GM21619 (cell line): ENCODE data around the gene PAN3.
A peak's percentile ranks its signal among the peaks of the same experiment; 100 is the strongest.
"Not testable (repeated sequence)": the region's sequence is repeated elsewhere in the genome, so short reads cannot be mapped to it uniquely, and the experiment has no call there.

ENCODE experiments used
- ATAC-seq: cut with Tn5 transposase; IDR thresholded peaks from one replicate; pipeline ENCODE4 v1.9.1; 2021; ENCODE audit not compliant: unreplicated experiment

PAN3 gene

GRCh38 chr13:28138012-28138755 lies at the start of gene PAN3:
Gene PAN3 (plus strand): TSS chr13:28138545. CDS start chr13:28138658, 113 bp downstream.
- peak; percentile 48 for ATAC-seq

DNA sequence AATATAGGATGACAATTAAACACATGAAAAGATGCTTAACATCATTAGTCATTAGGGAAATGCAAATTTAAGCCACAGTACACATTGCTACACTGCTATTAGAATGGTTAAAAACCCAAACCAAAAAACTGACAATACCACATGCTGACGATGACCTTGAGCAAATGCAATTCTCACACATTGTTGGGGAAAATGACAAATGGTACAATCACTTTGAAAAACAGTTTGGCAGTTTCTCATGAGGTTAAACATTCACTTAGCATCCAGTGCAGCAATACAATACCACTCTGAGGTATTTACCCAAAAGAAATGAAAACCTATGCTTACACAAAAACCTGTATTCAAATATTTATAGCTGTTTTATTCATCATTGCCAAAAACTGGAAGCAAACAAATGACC lies 49.3 kb upstream of the PAN3 start:
- no peak for ATAC-seq

GRCh38 chr13:28092431-28092830 lies 45.9 kb upstream of the PAN3 start:
- no peak for ATAC-seq

- ATAC-seq, result no peak
Observed at GRCh38 chr13:28093881-28094280, 44.5 kb upstream of the PAN3 start.

DNA sequence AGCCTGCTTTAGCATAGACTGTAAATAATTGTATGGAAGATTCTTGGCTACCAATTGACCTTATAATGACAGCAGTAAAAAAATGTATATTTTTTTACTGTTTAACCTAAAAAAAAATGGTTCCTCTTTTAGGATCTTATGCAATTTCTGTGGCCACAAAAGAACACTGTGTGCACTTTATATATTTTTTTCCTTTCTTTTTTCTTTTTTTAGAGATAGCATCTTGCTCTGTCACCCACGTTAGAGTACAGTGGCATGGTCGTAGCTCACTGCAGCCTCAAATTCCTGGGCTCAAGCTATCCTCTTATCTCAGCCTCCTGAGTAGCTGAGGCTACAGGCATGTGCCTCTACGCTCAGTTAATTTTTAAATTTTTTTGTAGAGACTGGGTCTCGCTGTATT lies 44.0 kb upstream of the PAN3 start:
- ATAC-seq, result no peak

- no peak for ATAC-seq
Observed at GRCh38 chr13:28097503-28097902, 40.8 kb upstream of the PAN3 start.

DNA sequence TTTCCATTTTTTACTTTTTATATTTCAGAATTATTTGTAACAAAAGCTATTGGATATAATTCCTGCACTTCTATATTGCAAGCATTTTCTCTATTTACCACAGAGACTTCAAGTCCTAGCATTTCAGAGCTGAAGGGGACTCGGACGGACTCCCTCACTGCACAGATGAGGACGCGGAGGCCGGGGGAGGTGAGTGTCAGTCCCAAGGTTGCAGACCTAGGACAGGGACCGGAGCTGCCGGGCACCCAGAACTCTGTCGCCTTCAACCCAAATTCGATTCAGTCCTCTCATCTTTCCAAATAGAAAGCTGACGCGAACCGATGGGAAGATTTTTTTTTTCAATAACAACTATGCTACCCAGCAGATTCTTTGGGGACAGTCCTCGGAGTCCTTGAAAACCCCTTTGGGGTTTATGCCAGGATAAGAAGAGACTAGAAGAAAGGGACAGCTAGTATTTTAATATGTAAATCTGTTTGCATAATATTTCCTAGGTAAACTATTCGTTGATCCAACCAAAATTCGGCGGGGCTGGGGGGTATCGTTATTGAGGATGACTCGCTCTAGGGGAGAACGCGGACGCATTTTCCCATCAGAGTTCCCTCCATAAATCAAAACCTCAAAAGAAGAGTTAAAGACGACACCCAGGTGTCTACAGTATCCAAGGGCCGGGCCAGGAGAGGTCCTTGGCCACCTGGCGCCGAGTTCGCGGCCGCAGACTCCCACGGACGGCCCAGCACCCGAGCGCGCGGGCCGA lies 38.8 kb upstream of the PAN3 start:
- ATAC-seq, result no peak

- ATAC-seq, result peak; percentile 72
Observed at GRCh38 chr13:28100150-28101121, 37.9 kb upstream of the PAN3 start, which contains the start of gene FLT3. Gene FLT3 (minus strand): TSS chr13:28100576. CDS start chr13:28100510, 66 bp downstream.

GRCh38 chr13:28101886-28102285 lies 36.5 kb upstream of the PAN3 start:
- ATAC-seq, result not testable (repeated sequence)

DNA sequence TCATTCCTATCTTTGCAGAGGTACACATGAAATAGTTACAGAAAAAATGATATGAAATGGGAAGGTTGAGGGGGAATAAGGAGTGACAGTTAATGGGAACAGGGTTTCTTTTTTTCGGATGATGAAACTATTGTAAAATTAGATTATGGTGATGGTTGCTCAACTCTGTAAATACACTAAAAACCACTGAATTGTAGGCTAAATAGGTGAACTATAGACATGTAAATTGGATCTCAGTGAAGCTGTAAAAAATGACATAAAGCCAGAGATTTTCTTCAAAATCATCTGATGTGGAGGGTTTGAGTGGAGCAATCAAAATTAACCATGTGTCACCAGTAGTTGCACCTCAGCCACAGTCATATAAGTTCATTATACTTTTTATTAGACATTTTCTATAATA lies 31.4 kb upstream of the PAN3 start:
- ATAC-seq, result no peak

DNA sequence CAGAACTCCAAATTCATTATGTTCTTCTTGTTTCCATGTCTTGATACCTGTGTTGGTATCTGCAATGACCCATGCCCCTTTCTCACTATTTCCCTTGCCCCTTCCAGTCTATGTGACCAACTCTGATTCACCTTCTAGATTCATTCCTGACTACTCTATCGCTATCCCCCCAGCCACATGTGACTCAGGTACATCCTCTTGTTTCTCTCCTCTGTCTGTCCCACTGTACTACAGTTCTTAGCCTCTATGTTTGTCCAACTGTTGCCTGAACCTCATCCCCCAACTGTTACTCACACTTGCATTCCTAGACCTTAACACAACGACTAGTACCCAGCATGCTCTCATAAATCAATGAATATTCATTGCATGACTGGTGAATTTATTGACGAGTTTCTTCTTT lies 27.9 kb upstream of the PAN3 start:
- no peak for ATAC-seq

DNA sequence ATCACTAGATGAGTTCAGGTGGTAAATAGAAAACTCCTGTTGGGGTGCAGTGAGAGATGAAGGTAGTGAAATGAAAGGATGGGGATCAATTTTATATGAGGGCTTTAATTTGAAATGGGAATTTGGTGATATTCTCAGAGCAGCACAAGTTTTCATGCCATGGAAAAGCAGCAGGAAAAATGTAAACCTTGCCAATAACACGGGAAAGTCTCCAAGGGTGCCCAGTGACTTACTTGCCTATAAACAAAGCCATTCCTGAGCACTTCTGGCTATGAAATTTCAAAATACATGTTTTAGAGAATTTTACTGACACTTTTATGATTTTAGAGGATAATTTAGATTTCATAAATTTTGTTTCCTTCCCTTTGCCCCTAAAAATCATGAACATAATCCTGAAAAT lies 21.6 kb upstream of the PAN3 start:
- no peak for ATAC-seq

DNA sequence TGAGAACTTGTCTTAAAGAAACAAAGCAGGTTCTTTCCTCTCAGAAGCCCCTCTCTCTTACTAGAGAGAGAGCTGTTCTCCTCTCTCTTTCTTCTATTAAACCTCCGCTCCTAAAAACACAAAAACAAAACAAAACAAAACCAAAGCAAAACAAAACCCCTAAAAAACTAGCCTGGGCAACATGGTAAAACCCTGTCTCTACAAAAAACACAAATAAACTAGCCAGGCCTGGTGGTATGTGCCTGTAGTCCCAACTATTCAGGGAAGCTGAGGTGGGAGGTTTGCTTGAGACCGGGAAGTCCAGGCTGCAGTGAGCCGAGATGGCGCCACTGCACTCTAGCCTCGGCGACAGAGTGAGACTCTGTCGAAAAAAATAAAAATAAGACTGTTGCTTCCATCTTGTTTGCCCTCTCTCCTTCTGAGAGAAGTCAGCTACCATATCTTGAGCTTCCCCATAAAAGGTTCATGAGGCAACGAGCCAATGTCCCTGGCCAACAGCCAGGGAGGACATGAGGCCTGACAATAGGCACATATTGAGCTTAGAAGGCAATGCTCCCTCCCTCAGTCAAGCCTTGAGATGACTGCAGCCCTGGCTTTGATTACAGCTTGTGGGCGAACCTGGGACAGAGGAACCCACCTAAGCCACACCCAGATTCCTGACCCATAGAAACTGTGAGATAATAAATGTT lies 20.5 kb upstream of the PAN3 start:
- no peak for ATAC-seq

DNA sequence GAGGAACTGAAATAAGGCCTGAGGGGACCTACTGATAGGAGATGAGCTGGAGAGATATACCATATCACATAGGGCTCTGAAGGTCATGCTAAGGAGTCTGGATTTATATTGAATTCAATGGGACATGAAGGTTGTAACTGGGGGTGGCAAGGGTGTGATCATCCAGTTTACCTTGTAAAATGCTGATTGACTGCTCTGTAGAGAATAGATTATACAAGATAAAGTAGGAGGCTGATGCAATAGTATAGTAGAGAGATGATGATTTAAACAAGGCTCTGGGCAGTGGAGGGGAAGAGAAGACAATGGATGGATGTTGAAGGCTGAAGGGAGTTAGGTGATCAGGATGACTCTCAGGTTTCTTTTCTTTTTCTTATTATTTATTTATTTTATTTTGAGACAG lies 18.0 kb upstream of the PAN3 start:
- ATAC-seq, result no peak

DNA sequence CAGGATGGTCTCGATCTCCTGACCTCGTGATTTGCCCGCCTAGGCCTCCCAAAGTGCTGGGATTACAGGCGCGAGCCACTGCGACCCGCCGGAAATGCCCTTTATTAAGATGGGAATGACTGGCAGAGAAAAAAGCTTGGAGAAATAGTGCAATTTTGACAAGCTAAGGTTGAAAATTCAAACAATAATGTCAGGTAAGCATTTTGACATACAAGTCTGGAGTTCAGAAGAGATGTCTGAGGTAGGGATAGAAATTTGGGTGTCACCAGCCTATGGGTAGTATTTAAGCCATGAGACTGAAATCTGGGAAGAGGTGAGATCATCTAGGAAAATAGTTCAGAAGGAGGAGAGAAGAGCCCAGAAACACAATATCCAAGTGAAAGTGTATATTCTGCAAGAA lies 17.1 kb upstream of the PAN3 start:
- ATAC-seq, result no peak

GRCh38 chr13:28128030-28128429 lies 10.3 kb upstream of the PAN3 start:
- ATAC-seq, result no peak

DNA sequence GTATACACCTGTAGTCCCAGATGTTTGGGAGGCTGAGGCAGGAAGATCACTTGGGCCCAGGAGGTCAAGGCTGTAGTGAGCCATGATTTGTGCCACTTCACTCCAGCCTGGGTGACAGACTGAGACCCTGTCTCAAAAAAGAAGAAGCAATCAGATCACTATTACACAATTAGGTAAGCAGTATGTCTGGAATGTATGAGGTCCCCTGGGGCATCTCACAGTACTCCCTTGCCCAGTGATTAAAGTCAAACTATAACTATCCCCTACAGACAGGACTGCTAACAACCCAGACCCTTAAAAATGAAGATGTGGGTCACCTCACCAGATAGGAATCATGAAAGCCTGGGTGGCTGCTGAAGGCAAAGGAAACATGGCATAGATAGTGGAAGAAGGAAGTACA lies 9.4 kb upstream of the PAN3 start:
- no peak for ATAC-seq

- no peak for ATAC-seq
Observed at GRCh38 chr13:28129911-28130693, 8.2 kb upstream of the PAN3 start.

- no peak for ATAC-seq
Observed at GRCh38 chr13:28131646-28132045, 6.7 kb upstream of the PAN3 start.

DNA sequence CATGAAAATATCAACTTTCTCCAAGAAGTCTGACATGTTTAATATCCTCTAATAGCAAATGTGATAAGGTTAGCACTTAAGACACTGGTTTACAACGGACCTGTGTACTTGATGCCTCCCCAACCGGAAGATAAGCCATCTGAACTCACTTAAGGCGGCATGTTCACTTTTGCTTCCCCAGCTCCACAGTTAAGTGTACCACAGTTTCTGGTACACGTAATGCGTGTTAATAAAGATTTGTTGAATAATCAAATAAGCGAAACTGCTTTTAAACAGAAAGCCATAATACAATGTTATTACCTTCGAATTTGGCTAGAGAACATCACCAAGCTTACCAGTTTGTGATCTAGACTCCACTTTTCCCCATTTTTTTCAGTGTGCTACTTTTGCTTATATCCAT lies 1.4 kb upstream of the PAN3 start:
- ATAC-seq, result no peak
